HCT116 (cell line): ENCODE results near the gene MYH10. TPM values are rescaled to one million over a fixed set of nuclear protein-coding genes. Genes with fewer than 3 reads are reported as not detected.

Experiments used
- ATAC-seq: fragments of 200-7000 bp; cut with Tn5 transposase; 2 replicates; pipeline ENCODE4 v1.9.1; 2020; ENCODE audit warnings: mild to moderate bottlenecking, moderate library complexity
- BruUV-seq: library from RNA; stranded (reverse); fragments of 400-500 nt; replicated peaks from 2 replicates; lab custom pipeline; 2021; lab: Mats Ljungman, UMichigan
- CTCF ChIA-PET: fragments of 300-600 bp; sonication (Branson Sonifier 250); formaldehyde crosslinking; loops from one replicate; lab custom pipeline; 2021; ENCODE audit warnings: antibody characterized with exemption; lab: Charles Lee
- POLR2A ChIA-PET: fragments of 300-600, 350-600 bp; sonication (Branson Sonifier 250); formaldehyde crosslinking; loops from one replicate; lab custom pipeline; 2021; ENCODE audit warnings: antibody characterized with exemption; lab: Charles Lee
- RAD21 ChIA-PET, 2 experiments: fragments of 300-600 bp; sonication (Branson Sonifier 250); formaldehyde crosslinking; loops; one replicate each; lab custom pipeline; 2023; ENCODE audit warnings: low total read pairs in 2 of 2; ENCODE audit not compliant: uncharacterized antibody in 2 of 2, unreplicated experiment in 2 of 2, low non-redundant PET in 1 of 2; lab: Charles Lee
- DNase-seq: peaks from one replicate; pipeline ENCODE4 v3.0.0-alpha.2; 2010; ENCODE audit warnings: low read depth, low spot score
- H2AFZ ChIP-seq: fragments of 200-600 bp; shearing (Covaris generic), sonication (generic); 2 replicates; pipeline ENCODE4 v1.6.1; 2017; ENCODE audit warnings: low read depth, mixed run types, mixed read lengths, antibody characterized with exemption, low read length; ENCODE audit not compliant: poor library complexity, severe bottlenecking
- H3K27ac ChIP-seq: 2 replicates; pipeline ENCODE4 v1.5.1; 2012; ENCODE audit warnings: low read depth, low read length
- H3K27me3 ChIP-seq: fragments of 200-600 bp; sonication (generic); 2 replicates; pipeline ENCODE4 v1.6.1; 2016; ENCODE audit warnings: mixed run types, low read length, mixed read lengths; ENCODE audit not compliant: insufficient read depth
- H3K36me3 ChIP-seq, 2 experiments: fragments of 200-500 bp in 1 of 2; fragments of 200-600 bp in 1 of 2; sonication (Bioruptor generic) in 1 of 2; sonication (generic) in 1 of 2; 2 replicates each; pipeline versions ENCODE4 v1.5.1 to v1.6.1; 2014 to 2016; ENCODE audit warnings: low read length in 2 of 2, inconsistent platforms in 1 of 2, mixed read lengths in 1 of 2, mixed run types in 1 of 2; ENCODE audit not compliant: insufficient read depth in 2 of 2, control insufficient read depth in 1 of 2
- H3K4me1 ChIP-seq, 2 experiments: fragments of 200-600 bp in 1 of 2; sonication (generic) in 1 of 2; 2 replicates each; pipeline versions ENCODE4 v1.5.1 to v1.6.1; 2012 to 2017; ENCODE audit warnings: low read length in 2 of 2, inconsistent platforms in 1 of 2, mild to moderate bottlenecking in 1 of 2, mixed read lengths in 1 of 2, mixed run types in 1 of 2, moderate library complexity in 1 of 2; ENCODE audit not compliant: insufficient read depth in 2 of 2, control insufficient read depth in 1 of 2
- H3K4me2 ChIP-seq: fragments of 200-600 bp; sonication (generic); 2 replicates; pipeline ENCODE4 v1.6.1; 2017; ENCODE audit warnings: mixed run types, low read length, mixed read lengths
- H3K4me3 ChIP-seq, 2 experiments: fragments of 200-600 bp in 1 of 2; sonication (generic) in 1 of 2; replicated peaks in 1 of 2; 2 replicates each; pipeline ENCODE4 v1.5.1; 2011 to 2016; ENCODE audit warnings: low read length in 2 of 2, control low read depth in 1 of 2, low read depth in 1 of 2, mild to moderate bottlenecking in 1 of 2, mixed read lengths in 1 of 2, mixed run types in 1 of 2
- H3K79me2 ChIP-seq: fragments of 200-600 bp; sonication (generic); 2 replicates; pipeline ENCODE4 v1.6.1; 2017; ENCODE audit warnings: mild to moderate bottlenecking, mixed run types, low read length, moderate library complexity, mixed read lengths; ENCODE audit not compliant: insufficient read depth
- H3K9ac ChIP-seq: fragments of 200-600 bp; sonication (generic); 2 replicates; pipeline ENCODE4 v1.6.1; 2016; ENCODE audit warnings: low read length, mixed read lengths
- H3K9me2 ChIP-seq: fragments of 200-600 bp; sonication (generic), shearing (Covaris generic); 2 replicates; pipeline ENCODE4 v1.6.1; 2017; ENCODE audit warnings: mixed run types, mild to moderate bottlenecking, moderate library complexity; ENCODE audit not compliant: insufficient read depth
- H3K9me3 ChIP-seq, 2 experiments: fragments of 200-500 bp in 1 of 2; fragments of 200-600 bp in 1 of 2; sonication (Bioruptor generic) in 1 of 2; sonication (generic) in 1 of 2; 2 replicates each; pipeline ENCODE4 v1.6.1; 2014 to 2017; ENCODE audit warnings: low read length in 2 of 2, mixed read lengths in 2 of 2, inconsistent platforms in 1 of 2, low read depth in 1 of 2, mild to moderate bottlenecking in 1 of 2, mixed run types in 1 of 2, moderate library complexity in 1 of 2; ENCODE audit not compliant: control insufficient read depth in 1 of 2, insufficient read depth in 1 of 2
- H4K20me1 ChIP-seq: fragments of 200-600 bp; sonication (generic), shearing (Covaris generic); 2 replicates; pipeline ENCODE4 v1.6.1; 2017; ENCODE audit warnings: mixed run types, mild to moderate bottlenecking, moderate library complexity; ENCODE audit not compliant: insufficient read depth
- ATF3 ChIP-seq: IDR thresholded peaks from 2 replicates; pipeline ENCODE4 v1.6.1; 2012
- CTCF ChIP-seq, 3 experiments: fragments of 200-600 bp in 1 of 3; sonication (generic) in 1 of 3; IDR thresholded peaks in 2 of 3; conservative IDR thresholded peaks in 1 of 3; 2 replicates each; pipeline ENCODE4 v1.5.1; 2012 to 2017; ENCODE audit warnings: low read depth in 2 of 3, low read length in 2 of 3, antibody characterized with exemption in 1 of 3, borderline replicate concordance in 1 of 3, control low read depth in 1 of 3, mild to moderate bottlenecking in 1 of 3, mixed read lengths in 1 of 3, mixed run types in 1 of 3, moderate library complexity in 1 of 3; ENCODE audit not compliant: insufficient read depth in 1 of 3
- ELF1 ChIP-seq: IDR thresholded peaks from 2 replicates; pipeline ENCODE4 v1.6.1; 2012; ENCODE audit warnings: low read depth, borderline replicate concordance
- EZH2phosphoT487 ChIP-seq: fragments of 200-600 bp; IDR thresholded peaks from 2 replicates; pipeline ENCODE4 v1.6.1; 2018; ENCODE audit warnings: antibody characterized with exemption, borderline replicate concordance
- FOSL1 ChIP-seq: IDR thresholded peaks from 2 replicates; pipeline ENCODE4 v1.6.1; 2012; ENCODE audit warnings: low read depth
- MAX ChIP-seq: IDR thresholded peaks from 2 replicates; pipeline ENCODE4 v1.6.1; 2012
- POLR2AphosphoS5 ChIP-seq: IDR thresholded peaks from 2 replicates; pipeline ENCODE4 v1.6.1; 2011; ENCODE audit warnings: mild to moderate bottlenecking, low read depth, low read length, moderate library complexity
- RAD21 ChIP-seq: IDR thresholded peaks from 2 replicates; pipeline ENCODE4 v1.6.1; 2012; ENCODE audit warnings: low read depth, mild to moderate bottlenecking
- REST ChIP-seq: IDR thresholded peaks from 2 replicates; pipeline ENCODE4 v1.6.1; 2012; ENCODE audit warnings: low read depth
- SIN3A ChIP-seq: IDR thresholded peaks from 2 replicates; pipeline ENCODE4 v1.6.1; 2012; ENCODE audit warnings: low read depth
- SP1 ChIP-seq: IDR thresholded peaks from 2 replicates; pipeline ENCODE4 v1.6.1; 2012; ENCODE audit warnings: low read depth
- YY1 ChIP-seq: IDR thresholded peaks from 2 replicates; pipeline ENCODE4 v1.6.1; 2011; ENCODE audit warnings: low read length, low read depth, moderate library complexity, mild to moderate bottlenecking; ENCODE audit not compliant: insufficient replicate concordance; ENCODE audit errors: extremely low read depth
- intact Hi-C: fragments of 100-400 bp; cut with micrococcal nuclease; formaldehyde crosslinking; loops from 2 replicates; pipeline ENCODE4 v1.10.0; 2022
- total RNA-seq: library from RNA; stranded (reverse); gene quantifications from one replicate; pipeline ENCODE4 v1.2.1, GENCODE V29; 2021; ENCODE audit not compliant: unreplicated experiment

The MYH10 gene
- total RNA-seq, 1 experiment from 2014 or later = 39.2 TPM

- Histone ChIP-seq H4K20me1 (no peaks in the 10 kb centered on the region), H3K4me3 (no peak overlapping the region), H3K9ac (no peak overlapping the region), H3K9me2 (no peaks in the 10 kb centered on the region), H3K4me2 (no peak overlapping the region), H3K27ac (no peak overlapping the region), H3K9me3 (no peaks in the 10 kb centered on the region), H3K4me1 (no peaks in the 10 kb centered on the region), H2AFZ (no peak overlapping the region), H3K27me3 (no peaks in the 10 kb centered on the region), H3K36me3 (peaks cover 8 to 19% of the 10 kb centered on the region in 2 experiments; a peak in 2 of 4 replicates), H3K79me2 (no peaks in the 10 kb centered on the region)
- intact Hi-C loops = no loop called here
- no TSS peak for BruUV-seq
- ChIA-PET RAD21 (no interaction called here), CTCF (no interaction called here), POLR2A (no interaction called here)
- no peak for TF ChIP-seq CTCF (IDR thresholded peaks at IDR 0.05 in 2 of 3, conservative IDR thresholded peaks at IDR 0.05 in 1 of 3; ENCODE audit: borderline replicate concordance in 1 of 3, insufficient read depth in 1 of 3, low read depth in 2 of 3, low read length in 2 of 3)
- no peak for TF ChIP-seq REST
- TF ChIP-seq POLR2AphosphoS5 = no peak
- TF ChIP-seq RAD21 = no peak
- TF ChIP-seq SP1 = no peak
- TF ChIP-seq FOSL1 = no peak
- no peak for TF ChIP-seq SIN3A
- no peak for TF ChIP-seq MAX
- TF ChIP-seq ELF1 = no peak
- no peak for TF ChIP-seq ATF3
- no peak for TF ChIP-seq YY1
- TF ChIP-seq EZH2phosphoT487 = no peak
- no peak for ATAC-seq
- no peak for DNase-seq
These were observed 115.7 kb downstream of the MYH10 start for GRCh38 chr17:8514801-8515200.
